Neural progenitor cell (in vitro differentiated cells): ENCODE results near the gene GSDMA. TPM values are rescaled to one million over a fixed set of nuclear protein-coding genes. Genes with fewer than 3 reads are reported as not detected.
A peak's percentile ranks its signal among the peaks of the same experiment; 100 is the strongest.

Source experiments
- DNase-seq: peaks from one replicate; pipeline ENCODE4 v3.0.0-alpha.2; 2016; ENCODE audit warnings: low spot score
- H2AFZ ChIP-seq: fragments of 200-600 bp; sonication (generic); replicated peaks from 2 replicates; pipeline ENCODE4 v1.6.1; 2016; ENCODE audit warnings: antibody characterized with exemption
- H3F3A ChIP-seq: fragments of 200-600 bp; sonication (generic); 2 replicates; pipeline ENCODE4 v1.6.1; 2016; ENCODE audit warnings: antibody characterized with exemption, low read depth
- H3K27ac ChIP-seq: fragments of 200-600 bp; sonication (generic); 2 replicates; pipeline ENCODE4 v1.5.1; 2016; ENCODE audit warnings: mild to moderate bottlenecking
- H3K27me3 ChIP-seq: fragments of 200-600 bp; sonication (generic); 2 replicates; pipeline ENCODE4 v1.6.1; 2016; ENCODE audit warnings: mild to moderate bottlenecking, moderate library complexity
- H3K36me3 ChIP-seq: fragments of 200-600 bp; sonication (generic); 2 replicates; pipeline ENCODE4 v1.5.1; 2016
- H3K4me1 ChIP-seq: fragments of 200-600 bp; sonication (generic); 2 replicates; pipeline ENCODE4 v1.6.1; 2016; ENCODE audit warnings: mixed run types
- H3K4me2 ChIP-seq: fragments of 200-600 bp; sonication (generic); 2 replicates; pipeline ENCODE4 v1.6.1; 2016
- H3K4me3 ChIP-seq: fragments of 200-600 bp; sonication (generic); 2 replicates; pipeline ENCODE4 v1.5.1; 2016
- H3K79me2 ChIP-seq: fragments of 200-600 bp; sonication (generic); 2 replicates; pipeline ENCODE4 v1.6.1; 2016; ENCODE audit warnings: low read depth
- H3K9ac ChIP-seq: fragments of 200-600 bp; sonication (generic); 2 replicates; pipeline ENCODE4 v1.6.1; 2016
- H3K9me3 ChIP-seq: fragments of 200-600 bp; sonication (generic); 2 replicates; pipeline ENCODE4 v1.5.1; 2016; ENCODE audit warnings: low read depth
- H4K20me1 ChIP-seq: fragments of 200-600 bp; sonication (generic); 2 replicates; pipeline ENCODE4 v1.6.1; 2016; ENCODE audit warnings: low read depth
- H3K27ac Mint-ChIP-seq: 3 replicates; pipeline ENCODE4 v1.8.0; 2021; ENCODE audit warnings: mixed read lengths
- H3K27me3 Mint-ChIP-seq: 2 replicates; pipeline ENCODE4 v1.8.0; 2022; ENCODE audit warnings: low read depth, mild to moderate bottlenecking, inconsistent platforms, moderate library complexity, mixed read lengths; ENCODE audit not compliant: insufficient read depth
- H3K36me3 Mint-ChIP-seq: 3 replicates; pipeline ENCODE4 v1.8.0; 2021; ENCODE audit warnings: mixed read lengths
- H3K4me1 Mint-ChIP-seq: 3 replicates; pipeline ENCODE4 v1.8.0; 2021; ENCODE audit warnings: mixed read lengths
- H3K4me3 Mint-ChIP-seq: 3 replicates; pipeline ENCODE4 v1.8.0; 2021; ENCODE audit warnings: mild to moderate bottlenecking, moderate library complexity, mixed read lengths
- H3K9me3 Mint-ChIP-seq: 3 replicates; pipeline ENCODE4 v1.8.0; 2020; ENCODE audit warnings: mixed read lengths
- CTCF ChIP-seq: fragments of 200-600 bp; sonication (generic); IDR thresholded peaks from 2 replicates; pipeline ENCODE4 v1.5.1; 2017; ENCODE audit warnings: antibody characterized with exemption, mild to moderate bottlenecking
- EZH2 ChIP-seq: fragments of 200-600 bp; sonication (generic); IDR thresholded peaks from 2 replicates; pipeline ENCODE4 v1.6.1; 2017; ENCODE audit warnings: antibody characterized with exemption, mild to moderate bottlenecking, moderate library complexity
- EZH2phosphoT487 ChIP-seq: fragments of 200-600 bp; sonication (generic); IDR thresholded peaks from 2 replicates; pipeline ENCODE4 v1.6.1; 2017; ENCODE audit warnings: antibody characterized with exemption
- total RNA-seq: library from RNA; depleted of rRNA; stranded (reverse); fragments of >200 nt; gene quantifications from 2 replicates; pipeline ENCODE4 v1.2.3, GENCODE V29; 2015; ENCODE audit warnings: low replicate concordance

Gene GSDMA
- total RNA-seq, 1 donor from 2014 or later = not detected

DNA sequence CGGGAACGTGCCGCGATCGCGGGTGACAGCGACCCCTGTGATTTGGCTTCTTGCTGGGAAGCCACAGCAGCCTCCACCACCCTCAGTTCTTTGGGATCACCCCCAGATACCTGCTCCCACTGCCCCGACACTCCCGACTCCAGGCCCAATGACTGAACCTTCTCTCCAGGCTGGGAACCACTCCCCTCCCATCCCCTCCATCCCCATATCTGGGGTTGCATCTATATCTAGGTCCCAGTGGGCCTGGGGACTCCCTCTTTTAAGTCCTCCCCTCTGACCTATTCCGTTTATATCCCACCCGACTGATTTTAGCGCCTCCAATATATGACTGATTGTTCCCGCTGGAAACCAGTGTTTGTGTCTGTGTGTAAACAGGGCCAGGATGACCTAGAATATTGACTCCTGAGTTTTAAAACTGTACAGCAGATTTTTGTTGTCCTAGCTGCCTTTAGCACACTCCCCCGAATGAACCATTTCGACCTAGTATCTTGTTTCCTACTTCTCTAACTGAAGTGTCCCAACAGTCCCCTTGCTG, 18.5 kb downstream of the GSDMA start:
- Mint-ChIP-seq H3K27me3 (peaks cover 4% of the 10 kb centered on the region), H3K36me3 (peaks cover 16% of the 10 kb centered on the region), H3K27ac (peak overlapping the region; percentile 30), H3K9me3 (no peaks in the 10 kb centered on the region), H3K4me1 (peaks cover 21% of the 10 kb centered on the region), H3K4me3 (peak overlapping the region; percentile 96)
- Histone ChIP-seq H4K20me1 (peaks cover 23% of the 10 kb centered on the region), H3K4me2 (peak overlapping the region; percentile 91), H3K79me2 (peaks cover 30% of the 10 kb centered on the region), H3K9ac (peak overlapping the region; percentile 98), H2AFZ (no peak overlapping the region), H3F3A (peaks cover 11% of the 10 kb centered on the region), H3K27me3 (peaks cover 7% of the 10 kb centered on the region), H3K9me3 (no peaks in the 10 kb centered on the region), H3K4me3 (peak overlapping the region; percentile 85), H3K4me1 (peaks cover 13% of the 10 kb centered on the region), H3K36me3 (peaks cover 5% of the 10 kb centered on the region), H3K27ac (peak overlapping the region; percentile 69)
- peak; percentile 8 for DNase-seq
- TF ChIP-seq CTCF (no peak), EZH2phosphoT487 (no peak), EZH2 (no peak)

DNA sequence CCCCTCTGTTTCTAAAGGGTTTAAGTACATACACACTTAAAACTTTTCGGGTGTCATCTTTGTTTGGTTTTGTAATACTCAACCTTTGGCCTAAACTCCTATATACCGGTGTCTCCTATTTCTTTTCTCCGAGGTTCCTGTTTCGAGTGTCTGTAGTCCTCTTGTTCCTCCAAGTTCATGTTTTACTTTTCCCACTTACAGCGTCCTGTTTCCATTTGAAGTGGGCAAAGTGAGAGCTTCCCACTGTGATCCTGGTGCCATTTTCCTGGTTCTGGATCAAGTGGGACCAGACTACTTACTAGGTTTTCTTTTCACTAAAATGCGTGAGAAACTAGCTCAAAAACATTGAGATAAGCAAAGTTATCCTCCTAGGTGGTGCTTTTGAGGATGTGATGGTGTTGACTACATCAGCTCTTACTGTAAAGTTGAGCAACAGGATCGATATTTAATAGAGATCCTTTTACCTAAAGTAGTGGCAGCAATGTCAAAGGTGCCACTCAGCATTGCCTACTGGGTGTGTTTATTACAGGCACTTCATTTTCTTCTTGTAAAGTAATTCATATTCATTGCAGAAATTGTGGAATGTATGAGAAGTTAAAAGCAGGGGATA, 19.1 kb downstream of the GSDMA start:
- peaks cover 11% of the 10 kb centered on the region for H3F3A ChIP-seq
- H3K27me3 ChIP-seq = peaks cover 7% of the 10 kb centered on the region
- peaks cover 4% of the 10 kb centered on the region for H3K27me3 Mint-ChIP-seq
- H3K4me3 ChIP-seq = peak overlapping the region; percentile 85
- H3K79me2 ChIP-seq = peaks cover 30% of the 10 kb centered on the region
- H3K4me2 ChIP-seq = peak overlapping the region; percentile 91
- no peak overlapping the region for H2AFZ ChIP-seq
- no peaks in the 10 kb centered on the region for H3K9me3 Mint-ChIP-seq
- H3K36me3 Mint-ChIP-seq = peaks cover 21% of the 10 kb centered on the region
- peaks cover 13% of the 10 kb centered on the region for H3K4me1 ChIP-seq
- H3K4me1 Mint-ChIP-seq = peaks cover 21% of the 10 kb centered on the region
- H3K36me3 ChIP-seq = peaks cover 5% of the 10 kb centered on the region
- no peak overlapping the region for H3K27ac ChIP-seq
- H3K4me3 Mint-ChIP-seq = peak overlapping the region; percentile 96
- H4K20me1 ChIP-seq = peaks cover 23% of the 10 kb centered on the region
- DNase-seq = no peak
- H3K27ac Mint-ChIP-seq = peak overlapping the region; percentile 30
- peak overlapping the region; percentile 98 for H3K9ac ChIP-seq
- H3K9me3 ChIP-seq = no peaks in the 10 kb centered on the region
- TF ChIP-seq CTCF (no peak), EZH2phosphoT487 (no peak), EZH2 (no peak)

DNA sequence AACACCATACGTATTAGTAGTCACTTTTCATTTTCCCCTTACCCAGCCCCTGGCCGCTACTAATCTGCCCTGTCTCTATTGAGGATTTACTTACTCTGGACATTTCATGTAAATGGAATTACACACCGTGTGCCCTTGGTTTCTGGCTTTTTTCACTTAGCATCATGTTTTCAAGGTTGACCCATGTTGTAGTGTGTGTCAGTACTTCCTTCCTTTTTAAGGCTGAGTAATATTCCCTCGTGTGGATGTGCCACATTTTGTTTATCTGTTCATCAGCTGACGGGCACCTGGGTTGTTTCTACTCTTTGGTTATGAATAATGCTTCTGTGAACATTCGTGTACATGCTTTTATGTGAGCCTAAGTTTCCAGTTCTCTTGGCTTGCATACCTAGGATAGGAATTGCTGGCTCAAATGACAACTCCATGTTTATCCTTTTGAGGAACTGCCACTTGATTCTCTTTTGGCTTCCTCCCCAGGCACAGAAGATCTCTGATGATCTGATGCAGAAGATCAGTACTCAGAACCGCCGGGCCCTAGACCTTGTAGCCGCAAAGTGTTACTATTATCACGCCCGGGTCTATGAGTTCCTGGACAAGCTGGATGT, 25.5 kb downstream of the GSDMA start:
- H3K9me3 Mint-ChIP-seq = no peaks in the 10 kb centered on the region
- peaks cover 2% of the 10 kb centered on the region for H3K4me1 Mint-ChIP-seq
- H3K27me3 Mint-ChIP-seq = no peaks in the 10 kb centered on the region
- no peaks in the 10 kb centered on the region for H3K4me1 ChIP-seq
- peaks cover 3% of the 10 kb centered on the region for H4K20me1 ChIP-seq
- no peak overlapping the region for H2AFZ ChIP-seq
- no peak overlapping the region for H3K27ac Mint-ChIP-seq
- DNase-seq = no peak
- no peak overlapping the region for H3K4me3 Mint-ChIP-seq
- H3F3A ChIP-seq = no peaks in the 10 kb centered on the region
- peaks cover 37% of the 10 kb centered on the region for H3K36me3 Mint-ChIP-seq
- H3K4me3 ChIP-seq = no peak overlapping the region
- no peaks in the 10 kb centered on the region for H3K9me3 ChIP-seq
- peaks cover 4% of the 10 kb centered on the region for H3K79me2 ChIP-seq
- H3K36me3 ChIP-seq = peaks cover 11% of the 10 kb centered on the region
- no peak overlapping the region for H3K4me2 ChIP-seq
- H3K9ac ChIP-seq = no peak overlapping the region
- no peak overlapping the region for H3K27ac ChIP-seq
- TF ChIP-seq EZH2 (no peak), CTCF (no peak), EZH2phosphoT487 (no peak)
- H3K27me3 ChIP-seq = no peaks in the 10 kb centered on the region
